Activated gamma-delta T cell treated with Interleukin-2 at 50 U/mL for 16 hours (primary cell): ENCODE measurements around the gene TOM1L1.

Experiments
- DNase-seq: peaks from one replicate; pipeline ENCODE4 v3.0.0-alpha.2; 2020

Gene TOM1L1

GRCh38 chr17:55002458-55002857 lies 101.8 kb downstream of the TOM1L1 start:
- DNase-seq: no peak

- DNase-seq: no peak
These were observed 103.8 kb downstream of the TOM1L1 start for GRCh38 chr17:55004484-55004883.

- no peak for DNase-seq
These were observed 104.9 kb downstream of the TOM1L1 start for GRCh38 chr17:55005520-55005919.
